ENCODE measurements around the gene TAGLN.

Gene TAGLN

GRCh38 chr11:117256573-117256972, 57.4 kb downstream of the TAGLN start:
- H3K9me3 ChIP-seq (ENCODE audit: insufficient read depth, low read length, severe bottlenecking) = no peaks in the 10 kb centered on the region
- no peak overlapping the region for H3K27ac ChIP-seq (ENCODE audit: low read length)
- no peaks in the 10 kb centered on the region for H4K20me1 ChIP-seq (ENCODE audit: insufficient read depth, low read length)
- no peak for TF ChIP-seq EZH2 (IDR thresholded peaks at IDR 0.05; ENCODE audit: borderline replicate concordance, low read depth, low read length, severe bottlenecking)
- TF ChIP-seq CTCF (IDR thresholded peaks at IDR 0.05; ENCODE audit: borderline replicate concordance, extremely low read depth, low read length, poor library complexity, severe bottlenecking) = no peak
- ATAC-seq (ENCODE audit: insufficient read depth, low read depth) = no peak
- H3K9ac ChIP-seq (ENCODE audit: low read depth, low read length) = no peak overlapping the region
- no peaks in the 10 kb centered on the region for H3K79me2 ChIP-seq (ENCODE audit: insufficient read depth, low read length)
- no peak overlapping the region for H2AFZ ChIP-seq (ENCODE audit: low read depth, low read length)
- H3K4me3 ChIP-seq (ENCODE audit: low read depth in 1 of 2, low read length in 2 of 2) = no peak overlapping the region
- DNase-seq = no peak
- no peaks in the 10 kb centered on the region for H3K4me1 ChIP-seq (ENCODE audit: insufficient read depth, low read length)
- H3K27me3 ChIP-seq (ENCODE audit: insufficient read depth, low read length, poor library complexity) = no peaks in the 10 kb centered on the region
- no peak overlapping the region for H3K4me2 ChIP-seq (ENCODE audit: insufficient read depth, low read length)
- H3K36me3 ChIP-seq (ENCODE audit: insufficient read depth, low read length) = peaks cover 21% of the 10 kb centered on the region
